UCSD-AML1 (cell line): ENCODE data around the gene PRR15L.

Experiments used
- DNase-seq: peaks from one replicate; lab custom pipeline; 2025; ENCODE audit not compliant: unreplicated experiment; lab: John Stamatoyannopoulos, UW

PRR15L gene

GRCh38 chr17:47907932-47908562, 49.6 kb downstream of the PRR15L start:
- DNase-seq, result no peak

- no peak for DNase-seq
Observed at GRCh38 chr17:47906443-47906842, 51.2 kb downstream of the PRR15L start.

GRCh38 chr17:47905221-47905733, 52.4 kb downstream of the PRR15L start:
- DNase-seq, result no peak

GRCh38 chr17:47902039-47902744, 55.5 kb downstream of the PRR15L start:
- DNase-seq, result no peak
